ENCODE data around the gene TNS3.

The TNS3 gene

GRCh38 chr7:47565640-47566250 lies 16.2 kb downstream of the TNS3 start:
- DNase-seq (ENCODE audit: extremely low read depth in 1 of 2, low read depth in 1 of 2): no peak

- DNase-seq (ENCODE audit: extremely low read depth in 1 of 2, low read depth in 1 of 2): no peak
Observed at GRCh38 chr7:47563521-47563920, 18.4 kb downstream of the TNS3 start.

- no peak for DNase-seq (ENCODE audit: extremely low read depth in 1 of 2, low read depth in 1 of 2)
Observed at GRCh38 chr7:47561715-47562446, 20.0 kb downstream of the TNS3 start.

DNA sequence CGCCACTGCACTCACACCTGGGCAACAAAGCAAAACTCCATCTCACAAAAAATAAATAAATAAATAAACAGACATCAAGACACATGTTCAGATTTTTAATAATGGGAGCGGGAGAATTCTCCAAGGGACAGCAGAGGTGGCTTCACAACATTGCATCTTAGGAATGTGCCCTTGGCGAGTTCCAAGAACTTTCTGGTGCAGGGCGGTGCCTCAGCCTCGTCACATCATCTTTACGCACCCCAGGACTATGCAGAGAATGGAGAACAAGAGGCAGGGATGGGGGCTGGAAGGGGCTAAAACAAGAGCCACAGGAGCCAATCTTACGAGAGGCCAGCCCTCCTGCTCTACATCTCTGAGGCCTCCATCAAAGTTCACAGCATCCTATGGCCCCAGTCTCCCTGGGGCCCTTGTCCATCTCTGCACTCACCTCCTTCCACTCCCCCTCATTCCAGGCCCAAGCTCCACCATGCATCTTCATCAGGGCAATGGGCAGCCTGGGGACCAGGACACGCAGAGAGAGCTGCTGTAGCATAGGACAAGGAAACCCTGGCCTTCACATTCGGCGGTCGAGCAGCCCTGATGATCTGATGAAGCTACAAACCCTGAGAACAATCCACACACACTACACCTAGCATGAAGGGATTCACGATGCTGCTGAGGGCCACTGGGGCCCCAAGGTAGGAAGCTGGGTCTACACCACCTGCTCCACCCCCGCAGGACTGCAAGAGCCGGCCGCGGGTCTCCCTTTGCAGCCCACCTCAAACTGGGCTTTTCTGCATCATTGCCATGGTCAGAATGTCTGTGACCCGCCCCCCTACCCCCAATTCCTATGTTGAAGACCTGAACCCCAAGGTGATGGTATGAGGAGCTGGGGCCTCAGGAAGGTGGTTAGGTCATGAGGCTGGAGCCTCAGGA lies 22.3 kb downstream of the TNS3 start:
- no peak for DNase-seq (ENCODE audit: extremely low read depth in 1 of 2, low read depth in 1 of 2)

DNA sequence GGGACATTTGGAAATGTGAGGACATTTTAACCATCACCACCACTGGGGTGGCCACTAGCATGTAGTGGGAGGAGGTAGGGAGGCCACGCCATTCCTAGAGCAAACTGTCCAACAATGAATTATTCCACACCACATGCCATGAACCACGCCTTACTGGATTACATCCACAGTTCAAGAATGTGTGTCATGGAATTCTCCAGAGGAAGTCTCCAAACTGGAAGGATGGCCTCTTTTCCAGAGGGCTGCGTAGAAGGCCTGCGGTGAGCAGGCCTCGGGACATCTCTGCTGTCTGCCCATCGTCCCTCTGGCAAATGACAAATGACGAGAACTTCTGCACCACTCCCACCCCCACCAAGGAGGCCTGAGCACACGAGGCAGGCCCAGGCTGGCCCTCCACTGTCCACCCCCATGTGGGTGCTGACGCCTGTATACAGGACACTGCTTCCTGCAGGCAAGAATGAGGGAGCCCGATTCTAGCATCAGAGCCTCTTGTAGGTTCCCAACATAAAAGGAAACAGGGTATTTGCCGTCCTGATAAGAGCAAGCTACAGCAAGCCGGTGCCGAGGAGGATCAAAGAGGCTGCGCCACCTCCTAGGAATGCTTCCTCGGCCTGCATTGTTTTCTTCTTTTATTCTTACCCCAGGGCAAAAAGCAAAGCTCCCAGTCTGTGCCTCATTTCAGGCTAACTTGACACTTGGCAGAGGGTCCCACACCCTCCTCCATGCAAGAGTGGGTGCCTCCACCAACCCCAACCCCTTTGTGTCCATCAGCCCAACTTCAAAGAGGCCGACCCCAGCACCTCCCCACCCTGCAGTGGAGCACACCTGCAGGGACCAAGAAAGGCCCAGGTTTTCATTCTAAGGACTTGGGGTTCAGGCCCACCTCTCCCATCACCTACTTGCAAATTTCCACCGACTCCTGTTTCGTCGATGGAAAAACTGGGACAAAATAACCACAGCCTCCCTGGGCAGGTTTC lies 23.9 kb downstream of the TNS3 start:
- no peak for DNase-seq (ENCODE audit: extremely low read depth in 1 of 2, low read depth in 1 of 2)

GRCh38 chr7:47557317-47557693 lies 24.6 kb downstream of the TNS3 start:
- DNase-seq (ENCODE audit: extremely low read depth in 1 of 2, low read depth in 1 of 2): no peak

GRCh38 chr7:47556511-47557180 lies 25.3 kb downstream of the TNS3 start:
- no peak for DNase-seq (ENCODE audit: extremely low read depth in 1 of 2, low read depth in 1 of 2)

GRCh38 chr7:47553309-47553708 lies 28.6 kb downstream of the TNS3 start:
- no peak for DNase-seq (ENCODE audit: extremely low read depth in 1 of 2, low read depth in 1 of 2)

DNA sequence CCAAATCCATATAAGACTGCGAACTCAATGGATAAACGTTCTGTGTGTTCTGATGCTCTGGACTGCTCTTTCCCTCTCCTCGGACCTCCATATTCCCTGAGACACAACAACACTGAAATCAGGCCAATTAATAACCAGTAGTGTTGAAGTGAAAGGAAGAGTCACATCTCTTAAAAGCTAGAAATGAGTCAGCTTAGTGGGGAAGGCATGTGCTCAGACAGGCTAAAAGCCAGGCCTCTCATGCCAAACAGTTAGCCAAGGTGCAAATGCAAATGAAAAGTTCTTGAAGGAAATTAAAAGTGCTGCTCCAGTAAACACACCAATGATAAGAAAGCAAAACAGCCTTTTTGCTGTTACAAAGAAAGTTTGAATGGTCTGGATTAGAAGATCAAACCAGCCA lies 29.3 kb downstream of the TNS3 start:
- no peak for DNase-seq (ENCODE audit: extremely low read depth in 1 of 2, low read depth in 1 of 2)

GRCh38 chr7:47551668-47552440 lies 30.1 kb downstream of the TNS3 start:
- no peak for DNase-seq (ENCODE audit: extremely low read depth in 1 of 2, low read depth in 1 of 2)

GRCh38 chr7:47550788-47551470 lies 31.0 kb downstream of the TNS3 start:
- no peak for DNase-seq (ENCODE audit: extremely low read depth in 1 of 2, low read depth in 1 of 2)

DNA sequence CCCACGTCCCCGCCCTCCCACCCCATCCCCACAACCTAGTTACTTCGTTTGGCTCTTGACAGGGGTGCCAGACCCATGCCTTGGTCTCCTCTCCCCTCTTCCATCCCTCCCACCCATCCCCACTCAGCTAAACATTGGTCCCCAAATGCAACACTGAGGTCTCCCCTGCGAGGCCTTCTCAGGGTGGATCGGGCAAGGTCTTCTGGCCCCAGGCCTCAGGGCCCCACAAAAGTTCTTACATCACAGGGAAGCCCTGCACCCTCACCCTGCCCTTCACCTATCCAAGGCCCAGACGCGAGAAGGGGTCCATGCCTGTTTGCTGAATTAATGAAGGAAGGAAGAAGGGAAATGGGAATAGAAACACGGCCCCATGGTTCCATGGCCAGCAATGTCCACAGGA lies 32.0 kb downstream of the TNS3 start:
- no peak for DNase-seq (ENCODE audit: extremely low read depth in 1 of 2, low read depth in 1 of 2)

DNA sequence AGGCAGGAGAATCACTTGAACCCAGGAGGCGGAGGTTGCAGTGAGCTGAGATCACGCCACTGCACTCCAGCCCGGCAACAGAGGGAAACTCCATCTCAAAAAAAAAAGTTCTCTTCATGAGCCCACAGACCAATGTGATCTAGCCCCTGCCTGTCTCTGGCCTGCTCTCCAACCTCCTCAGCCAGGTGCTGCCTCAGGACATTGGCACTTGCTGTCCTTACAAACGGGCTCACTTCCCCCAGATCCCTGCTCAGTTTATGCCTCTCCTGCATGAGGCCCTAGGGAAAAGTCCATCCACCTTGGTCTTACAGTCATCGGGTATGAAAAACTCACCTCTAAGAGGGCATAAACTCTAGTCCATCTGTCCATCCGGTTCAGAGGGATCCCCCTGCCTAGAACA lies 32.5 kb downstream of the TNS3 start:
- DNase-seq (ENCODE audit: extremely low read depth in 1 of 2, low read depth in 1 of 2): no peak

- DNase-seq (ENCODE audit: extremely low read depth in 1 of 2, low read depth in 1 of 2): no peak
Observed at GRCh38 chr7:47548546-47548945, 33.4 kb downstream of the TNS3 start.

DNA sequence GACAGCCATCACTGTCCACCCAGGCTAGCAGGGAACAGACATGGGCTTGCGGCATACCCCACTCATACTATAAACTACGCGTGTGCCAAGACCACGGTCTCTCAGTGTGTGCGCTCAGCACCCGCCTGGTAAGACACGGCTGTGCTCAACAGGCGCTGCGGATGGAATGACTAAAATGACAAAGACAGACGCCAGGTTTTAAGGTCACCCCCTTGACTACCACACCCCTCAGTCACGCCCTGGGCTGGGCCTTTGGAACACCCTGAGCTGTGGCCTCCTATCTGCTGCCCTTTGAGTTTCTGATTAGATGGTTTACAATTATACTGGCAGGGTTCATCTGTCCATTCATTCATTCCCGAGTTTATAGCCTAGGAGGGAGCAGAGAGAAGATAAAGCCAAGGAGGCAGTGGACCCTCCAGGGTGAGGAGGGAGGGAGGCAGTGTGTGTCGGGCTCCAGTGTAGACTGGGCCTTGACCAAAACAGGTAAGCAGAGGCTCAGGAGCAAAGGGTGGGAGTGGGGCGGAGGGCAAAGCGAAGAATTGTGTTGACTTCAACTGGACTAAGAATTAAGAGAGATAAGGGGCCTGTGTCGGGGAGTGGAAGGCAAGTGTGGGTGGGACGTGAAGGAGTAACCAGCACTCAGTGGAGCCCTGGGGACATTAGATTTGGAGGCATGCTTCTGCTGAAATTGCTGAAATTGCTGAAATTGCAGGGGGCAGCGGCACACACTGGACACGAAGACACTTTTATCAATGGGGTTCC lies 35.0 kb downstream of the TNS3 start:
- DNase-seq (ENCODE audit: extremely low read depth in 1 of 2, low read depth in 1 of 2): no peak

DNA sequence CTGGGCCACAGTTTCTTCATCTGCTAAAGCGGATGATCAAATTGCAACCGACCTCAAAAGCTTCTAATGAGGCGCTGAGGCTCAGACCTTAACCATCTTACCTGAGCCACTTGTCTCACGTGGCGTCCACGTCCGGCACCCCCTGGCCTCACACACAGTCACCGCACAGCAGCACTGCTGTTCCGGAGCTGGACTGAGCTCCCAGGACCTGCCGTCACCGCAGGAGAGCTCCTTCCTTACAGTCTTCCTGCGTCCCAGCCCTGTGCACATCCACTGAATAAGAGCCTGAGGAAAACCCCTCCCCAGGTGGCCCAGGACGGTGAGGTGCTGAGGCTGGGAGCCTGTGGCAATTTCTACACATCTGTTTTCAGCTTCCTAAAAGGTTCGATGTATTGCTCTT lies 35.7 kb downstream of the TNS3 start:
- no peak for DNase-seq (ENCODE audit: extremely low read depth in 1 of 2, low read depth in 1 of 2)

DNA sequence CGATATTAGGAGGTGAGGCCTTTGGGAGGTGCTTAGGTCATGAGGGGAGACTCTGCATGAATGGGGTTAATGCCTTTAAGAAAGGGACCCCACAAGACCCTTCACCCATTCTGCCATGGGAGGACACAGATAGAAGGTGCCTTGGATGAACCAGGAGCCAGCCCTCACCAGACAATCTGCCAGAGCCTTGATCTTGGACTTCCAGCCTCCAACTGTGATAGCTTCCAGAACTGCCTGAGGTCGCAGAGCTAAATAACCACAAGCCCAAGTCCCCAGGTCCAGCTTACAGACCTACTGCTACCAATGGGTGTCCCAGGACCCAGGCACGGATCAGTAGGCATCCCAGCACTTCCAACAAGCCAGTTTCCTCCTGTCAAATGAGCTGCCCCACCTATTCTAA lies 37.5 kb downstream of the TNS3 start:
- DNase-seq (ENCODE audit: extremely low read depth in 1 of 2, low read depth in 1 of 2): no peak

- DNase-seq (ENCODE audit: extremely low read depth in 1 of 2, low read depth in 1 of 2): no peak
Observed at GRCh38 chr7:47543714-47544113, 38.2 kb downstream of the TNS3 start.

Data from activated CD8-positive, alpha-beta memory T cell treated with anti-CD3 and anti-CD28 coated beads for 1 hour (primary cell).